ENCODE data around the gene NUP88. TPM values are rescaled to one million over a fixed set of nuclear protein-coding genes. Genes with fewer than 3 reads are reported as not detected.
"Not testable (repeated sequence)": the region's sequence is repeated elsewhere in the genome, so short reads cannot be mapped to it uniquely, and the experiment has no call there.

Gene NUP88
- total RNA-seq, 1 experiment from 2014 or later, result 50.5 TPM

DNA sequence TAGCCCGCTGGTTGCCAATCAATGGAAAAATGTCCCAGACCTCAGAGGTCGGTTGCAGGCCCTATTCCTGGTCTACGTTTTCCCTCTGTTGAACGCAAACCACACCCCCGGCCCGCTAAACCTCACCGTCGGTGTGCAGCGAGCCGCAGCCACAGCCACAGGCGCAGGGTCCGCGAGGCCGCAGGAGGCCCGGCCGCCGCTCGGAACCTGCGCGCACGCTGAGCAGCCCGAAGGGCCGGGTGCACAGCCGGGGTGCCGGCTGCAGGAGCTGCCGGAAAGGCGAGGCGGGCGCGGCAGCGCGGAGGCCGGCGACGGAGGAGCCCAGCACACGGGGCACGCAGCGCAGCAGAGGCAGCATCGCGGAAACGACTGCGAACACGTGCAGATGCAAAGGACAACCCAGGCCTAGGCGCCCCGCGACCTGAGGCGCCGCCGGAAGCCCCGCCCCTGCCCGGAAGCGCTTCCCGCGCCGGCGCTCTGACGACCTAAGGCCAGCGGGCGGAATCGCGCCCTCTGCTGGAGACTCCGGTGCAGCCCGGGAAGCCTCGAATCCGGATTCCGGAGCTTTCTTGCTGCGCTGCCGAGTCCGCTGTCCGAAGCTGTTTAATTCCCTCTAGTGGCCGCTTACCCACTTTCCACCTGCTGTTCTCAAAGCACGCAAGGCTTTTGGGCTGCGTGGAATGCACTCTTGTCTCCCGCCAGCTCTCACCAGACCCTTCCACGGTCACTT, 19.4 kb upstream of the NUP88 start, which contains the start of gene C1QBP:
Gene C1QBP, minus strand, starts transcription at position 440 of the 730 bp plus-strand sequence. Its CDS starts 82 bp downstream, at position 358.
- in situ Hi-C loops (cut with HindIII; ENCODE audit: low pct_unique_long_range_greater_than_20kb, low sequenced_read_pairs), result no loop called here
- Histone ChIP-seq H3K27ac (ENCODE audit: low read length) (peak within 1 kb of the TSS; percentile 95), H3K4me1 (ENCODE audit: control insufficient read depth, insufficient read depth, low read length) (peaks cover 5% of the 10 kb centered on the region; the same call in 1 of the 2 replicates), H3K36me3 (ENCODE audit: control insufficient read depth, insufficient read depth, low read length) (peaks cover 20% of the 10 kb centered on the region), H3K4me3 (ENCODE audit: low read depth in 2 of 2, low read length in 2 of 2) (peak within 1 kb of the TSS; percentile 87 to 94), H3K9me3 (ENCODE audit: control insufficient read depth, insufficient read depth, low read depth, low read length) (no peaks in the 10 kb centered on the region), H3K27me3 (ENCODE audit: control insufficient read depth, insufficient read depth, low read length) (no peaks in the 10 kb centered on the region)
- ChIA-PET POLR2A (interaction anchor here (1.1 kb wide), 1 partner anchor 20 kb away, joined by 3 read pairs; the partner anchor contains the start of gene NUP88), CTCF (interaction anchor here (0.6 to 1.4 kb wide), 4 partner anchors 19 to 997 kb away, joined by 3 to 4 read pairs (median 3); partner anchors contain the start of genes NUP88 and RPAIN)
- BruUV-seq (replicated peaks), result no TSS peak
- peak; percentile 93 for ATAC-seq
- peak; percentile 82 for DNase-seq (ENCODE audit: low read depth, low spot score)
- intact Hi-C loops (cut with micrococcal nuclease; ENCODE audit: unreplicated experiment), result no loop called here
- TF ChIP-seq TCF7L2 (IDR thresholded peaks at IDR 0.05; ENCODE audit: low read depth, low read length) (no peak), POLR2AphosphoS5 (IDR thresholded peaks at IDR 0.05; ENCODE audit: low read depth, low read length) (peak; percentile 76)
- TF ChIP-seq, protein P1, sequence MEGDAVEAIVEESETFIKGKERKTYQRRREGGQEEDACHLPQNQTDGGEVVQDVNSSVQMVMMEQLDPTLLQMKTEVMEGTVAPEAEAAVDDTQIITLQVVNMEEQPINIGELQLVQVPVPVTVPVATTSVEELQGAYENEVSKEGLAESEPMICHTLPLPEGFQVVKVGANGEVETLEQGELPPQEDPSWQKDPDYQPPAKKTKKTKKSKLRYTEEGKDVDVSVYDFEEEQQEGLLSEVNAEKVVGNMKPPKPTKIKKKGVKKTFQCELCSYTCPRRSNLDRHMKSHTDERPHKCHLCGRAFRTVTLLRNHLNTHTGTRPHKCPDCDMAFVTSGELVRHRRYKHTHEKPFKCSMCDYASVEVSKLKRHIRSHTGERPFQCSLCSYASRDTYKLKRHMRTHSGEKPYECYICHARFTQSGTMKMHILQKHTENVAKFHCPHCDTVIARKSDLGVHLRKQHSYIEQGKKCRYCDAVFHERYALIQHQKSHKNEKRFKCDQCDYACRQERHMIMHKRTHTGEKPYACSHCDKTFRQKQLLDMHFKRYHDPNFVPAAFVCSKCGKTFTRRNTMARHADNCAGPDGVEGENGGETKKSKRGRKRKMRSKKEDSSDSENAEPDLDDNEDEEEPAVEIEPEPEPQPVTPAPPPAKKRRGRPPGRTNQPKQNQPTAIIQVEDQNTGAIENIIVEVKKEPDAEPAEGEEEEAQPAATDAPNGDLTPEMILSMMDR (IDR thresholded peaks at IDR 0.05), result peak; percentile 99

DNA sequence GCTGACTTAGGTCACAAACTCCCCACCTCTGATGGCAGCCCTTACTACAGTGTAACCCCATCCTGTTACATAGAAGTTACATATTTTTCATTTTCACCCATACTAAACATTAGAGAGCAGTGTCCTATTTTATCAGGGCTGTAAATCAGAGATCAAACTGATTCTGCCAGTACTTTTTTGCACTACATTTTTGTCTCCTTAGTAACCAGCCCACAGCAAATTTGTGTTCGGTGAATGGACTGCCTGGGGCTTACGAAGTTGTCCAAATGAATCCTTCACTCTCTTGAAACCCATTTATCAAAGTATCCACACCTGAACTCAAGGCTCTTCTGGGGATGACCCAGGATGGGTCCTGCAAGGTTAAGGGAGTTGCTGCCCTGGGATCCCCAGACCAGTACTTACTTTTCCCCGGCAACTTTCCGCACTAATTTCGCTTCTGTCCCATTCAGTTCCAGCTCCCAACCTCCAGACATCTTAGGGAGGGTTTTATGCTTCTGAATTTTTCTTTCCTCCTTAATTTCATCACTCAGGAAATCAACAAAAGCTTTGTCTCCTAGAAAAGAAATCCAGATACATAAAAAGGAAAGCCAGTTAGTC, 18.4 kb upstream of the NUP88 start:
- in situ Hi-C loops (cut with HindIII; ENCODE audit: low pct_unique_long_range_greater_than_20kb, low sequenced_read_pairs) (no loop called here), intact Hi-C loops (cut with micrococcal nuclease; ENCODE audit: unreplicated experiment) (no loop called here)
- H3K36me3 ChIP-seq (ENCODE audit: control insufficient read depth, insufficient read depth, low read length), result peaks cover 23% of the 10 kb centered on the region
- BruUV-seq (replicated peaks), result TSS peak; percentile 72
- DNase-seq (ENCODE audit: low read depth, low spot score) (no peak), ATAC-seq (no peak)
- H3K4me3 ChIP-seq (ENCODE audit: low read depth in 2 of 2, low read length in 2 of 2), result peak overlapping the region; percentile 87 to 94
- H3K9me3 ChIP-seq (ENCODE audit: control insufficient read depth, insufficient read depth, low read depth, low read length), result no peaks in the 10 kb centered on the region
- POLR2A ChIA-PET, result no interaction called here
- peak overlapping the region; percentile 95 for H3K27ac ChIP-seq (ENCODE audit: low read length)
- H3K4me1 ChIP-seq (ENCODE audit: control insufficient read depth, insufficient read depth, low read length), result peaks cover 5% of the 10 kb centered on the region; the same call in 1 of the 2 replicates
- TF ChIP-seq TCF7L2 (IDR thresholded peaks at IDR 0.05; ENCODE audit: low read depth, low read length) (no peak), POLR2AphosphoS5 (IDR thresholded peaks at IDR 0.05; ENCODE audit: low read depth, low read length) (no peak), SIN3A (IDR thresholded peaks at IDR 0.05; ENCODE audit: borderline replicate concordance, insufficient read depth, low read depth, low read length) (no peak)
- TF ChIP-seq, protein P1 (IDR thresholded peaks at IDR 0.05), result no peak
- TF ChIP-seq, protein P2, sequence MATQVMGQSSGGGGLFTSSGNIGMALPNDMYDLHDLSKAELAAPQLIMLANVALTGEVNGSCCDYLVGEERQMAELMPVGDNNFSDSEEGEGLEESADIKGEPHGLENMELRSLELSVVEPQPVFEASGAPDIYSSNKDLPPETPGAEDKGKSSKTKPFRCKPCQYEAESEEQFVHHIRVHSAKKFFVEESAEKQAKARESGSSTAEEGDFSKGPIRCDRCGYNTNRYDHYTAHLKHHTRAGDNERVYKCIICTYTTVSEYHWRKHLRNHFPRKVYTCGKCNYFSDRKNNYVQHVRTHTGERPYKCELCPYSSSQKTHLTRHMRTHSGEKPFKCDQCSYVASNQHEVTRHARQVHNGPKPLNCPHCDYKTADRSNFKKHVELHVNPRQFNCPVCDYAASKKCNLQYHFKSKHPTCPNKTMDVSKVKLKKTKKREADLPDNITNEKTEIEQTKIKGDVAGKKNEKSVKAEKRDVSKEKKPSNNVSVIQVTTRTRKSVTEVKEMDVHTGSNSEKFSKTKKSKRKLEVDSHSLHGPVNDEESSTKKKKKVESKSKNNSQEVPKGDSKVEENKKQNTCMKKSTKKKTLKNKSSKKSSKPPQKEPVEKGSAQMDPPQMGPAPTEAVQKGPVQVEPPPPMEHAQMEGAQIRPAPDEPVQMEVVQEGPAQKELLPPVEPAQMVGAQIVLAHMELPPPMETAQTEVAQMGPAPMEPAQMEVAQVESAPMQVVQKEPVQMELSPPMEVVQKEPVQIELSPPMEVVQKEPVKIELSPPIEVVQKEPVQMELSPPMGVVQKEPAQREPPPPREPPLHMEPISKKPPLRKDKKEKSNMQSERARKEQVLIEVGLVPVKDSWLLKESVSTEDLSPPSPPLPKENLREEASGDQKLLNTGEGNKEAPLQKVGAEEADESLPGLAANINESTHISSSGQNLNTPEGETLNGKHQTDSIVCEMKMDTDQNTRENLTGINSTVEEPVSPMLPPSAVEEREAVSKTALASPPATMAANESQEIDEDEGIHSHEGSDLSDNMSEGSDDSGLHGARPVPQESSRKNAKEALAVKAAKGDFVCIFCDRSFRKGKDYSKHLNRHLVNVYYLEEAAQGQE (IDR thresholded peaks at IDR 0.05; ENCODE audit: insufficient read depth in 1 of 2, low read depth in 2 of 2, low read length in 1 of 2), result no peak
- no peaks in the 10 kb centered on the region for H3K27me3 ChIP-seq (ENCODE audit: control insufficient read depth, insufficient read depth, low read length)
- CTCF ChIA-PET, result no interaction called here

DNA sequence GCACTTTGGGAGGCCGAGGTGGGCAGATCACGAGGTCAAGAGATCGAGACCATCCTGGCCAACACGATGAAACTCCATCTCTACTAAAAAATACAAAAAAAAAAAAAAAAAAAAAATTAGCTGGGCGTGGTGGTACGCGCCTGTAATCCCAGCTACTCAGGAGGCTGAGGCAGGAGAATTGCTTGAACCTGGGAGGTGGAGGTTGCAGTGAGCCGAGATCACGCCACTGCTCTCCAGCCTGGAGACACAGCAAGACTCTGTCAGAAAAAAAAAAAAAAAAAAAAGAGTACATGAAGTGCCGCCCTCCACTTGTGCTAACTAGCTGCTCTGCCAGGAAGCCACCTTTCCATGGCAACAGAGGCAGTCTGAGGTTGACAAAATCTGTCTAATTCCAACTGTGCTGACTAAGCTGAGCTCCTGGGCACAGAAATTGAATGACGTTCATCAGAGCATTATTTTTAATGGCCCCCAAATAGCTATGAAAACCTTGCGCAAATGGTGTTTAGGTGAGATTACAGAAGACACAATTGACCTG, 16.4 kb upstream of the NUP88 start:
- H3K4me3 ChIP-seq (ENCODE audit: low read depth in 2 of 2, low read length in 2 of 2); H3K27me3 ChIP-seq (ENCODE audit: control insufficient read depth, insufficient read depth, low read length); intact Hi-C loops (cut with micrococcal nuclease; ENCODE audit: unreplicated experiment); in situ Hi-C loops (cut with HindIII; ENCODE audit: low pct_unique_long_range_greater_than_20kb, low sequenced_read_pairs); ATAC-seq; BruUV-seq (replicated peaks); H3K9me3 ChIP-seq (ENCODE audit: control insufficient read depth, insufficient read depth, low read depth, low read length); H3K27ac ChIP-seq (ENCODE audit: low read length); POLR2A ChIA-PET; H3K4me1 ChIP-seq (ENCODE audit: control insufficient read depth, insufficient read depth, low read length); DNase-seq (ENCODE audit: low read depth, low spot score): not testable (repeated sequence)
- CTCF ChIA-PET, result interaction anchor here (0.6 kb wide), 2 partner anchors 64 to 1701 kb away, joined by 6 to 9 read pairs; no protein-coding TSS in a partner anchor
- H3K36me3 ChIP-seq (ENCODE audit: control insufficient read depth, insufficient read depth, low read length), result peaks cover 35% of the 10 kb centered on the region

Measured in Panc1 (cell line).